ENCODE data around the gene MTUS2.

DNA sequence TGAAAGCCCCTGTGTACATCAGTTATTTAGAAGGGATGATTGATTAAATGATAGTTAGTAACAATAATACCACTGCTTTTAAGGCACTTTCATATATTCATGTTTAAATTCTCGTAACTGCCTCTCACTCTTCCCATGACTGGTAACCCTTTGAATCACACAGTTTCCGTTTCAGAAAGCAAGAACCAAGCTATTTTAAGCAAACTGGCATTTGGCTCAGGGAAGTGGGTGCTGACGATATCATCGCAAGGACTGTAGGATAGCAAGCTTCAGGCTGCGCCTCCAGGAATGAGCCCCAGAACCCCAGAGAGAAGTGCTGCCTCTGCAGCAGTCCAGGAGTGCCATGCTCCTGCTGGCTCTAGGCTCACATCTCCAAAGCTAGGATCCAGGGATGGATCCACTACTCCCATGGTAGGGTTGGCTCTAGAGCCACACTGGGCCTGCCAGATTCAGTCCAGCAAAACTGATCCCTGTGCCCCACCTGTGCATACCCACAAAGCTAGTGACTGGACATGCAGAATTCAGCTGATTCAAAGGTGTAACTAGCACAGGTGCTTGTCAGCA lies 461.9 kb downstream of the MTUS2 start:
- TF ChIP-seq, protein P1, sequence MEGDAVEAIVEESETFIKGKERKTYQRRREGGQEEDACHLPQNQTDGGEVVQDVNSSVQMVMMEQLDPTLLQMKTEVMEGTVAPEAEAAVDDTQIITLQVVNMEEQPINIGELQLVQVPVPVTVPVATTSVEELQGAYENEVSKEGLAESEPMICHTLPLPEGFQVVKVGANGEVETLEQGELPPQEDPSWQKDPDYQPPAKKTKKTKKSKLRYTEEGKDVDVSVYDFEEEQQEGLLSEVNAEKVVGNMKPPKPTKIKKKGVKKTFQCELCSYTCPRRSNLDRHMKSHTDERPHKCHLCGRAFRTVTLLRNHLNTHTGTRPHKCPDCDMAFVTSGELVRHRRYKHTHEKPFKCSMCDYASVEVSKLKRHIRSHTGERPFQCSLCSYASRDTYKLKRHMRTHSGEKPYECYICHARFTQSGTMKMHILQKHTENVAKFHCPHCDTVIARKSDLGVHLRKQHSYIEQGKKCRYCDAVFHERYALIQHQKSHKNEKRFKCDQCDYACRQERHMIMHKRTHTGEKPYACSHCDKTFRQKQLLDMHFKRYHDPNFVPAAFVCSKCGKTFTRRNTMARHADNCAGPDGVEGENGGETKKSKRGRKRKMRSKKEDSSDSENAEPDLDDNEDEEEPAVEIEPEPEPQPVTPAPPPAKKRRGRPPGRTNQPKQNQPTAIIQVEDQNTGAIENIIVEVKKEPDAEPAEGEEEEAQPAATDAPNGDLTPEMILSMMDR (IDR thresholded peaks at IDR 0.05), result no peak
- no peak for TF ChIP-seq POLR2AphosphoS5 (IDR thresholded peaks at IDR 0.05)
- no peak for TF ChIP-seq EP300 (IDR thresholded peaks at IDR 0.05)
- no peak for TF ChIP-seq POLR2A (IDR thresholded peaks at IDR 0.05)

Measured in stomach (tissue), 4 donors.